Right atrium auricular region (tissue), 2 donors: ENCODE data around the gene NF2. TPM values are rescaled to one million over a fixed set of nuclear protein-coding genes. Genes with fewer than 3 reads are reported as not detected.

ENCODE experiments used
- DNase-seq: peaks from one replicate; pipeline ENCODE4 v3.0.0-alpha.2; 2019; ENCODE audit warnings: low spot score
- H3K27ac ChIP-seq, 2 donors: fragments of 200-600 bp; sonication (generic); 1 replicate in 1 of 2; 2 replicates in 1 of 2; pipeline ENCODE4 v1.5.1; 2016 to 2019
- H3K27me3 ChIP-seq, 2 donors: fragments of 200-600 bp; sonication (generic); one replicate each; pipeline versions ENCODE4 v1.5.1 to v1.6.0; 2017 to 2019
- H3K36me3 ChIP-seq: fragments of 200-600 bp; sonication (generic); one replicate; pipeline ENCODE4 v1.5.1; 2016
- H3K4me1 ChIP-seq, 2 donors: fragments of 200-600 bp; sonication (generic); one replicate each; pipeline versions ENCODE4 v1.5.1 to v1.6.0; 2017 to 2019
- H3K4me3 ChIP-seq, 2 donors: fragments of 200-600 bp; sonication (generic); 1 replicate in 1 of 2; 2 replicates in 1 of 2; pipeline ENCODE4 v1.5.1; 2017 to 2019; ENCODE audit warnings: mild to moderate bottlenecking in 1 of 2, moderate library complexity in 1 of 2
- H3K9me3 ChIP-seq, 2 donors: fragments of 200-600 bp; sonication (generic); one replicate each; pipeline ENCODE4 v1.5.1; 2019
- CTCF ChIP-seq, 2 donors: fragments of 200-600 bp; sonication (generic); IDR thresholded peaks; one replicate each; pipeline ENCODE4 v1.5.1; 2019; ENCODE audit warnings: antibody characterized with exemption in 2 of 2
- total RNA-seq, 2 donors: library from RNA; depleted of rRNA; stranded (reverse); fragments of >200 nt; gene quantifications; one replicate each; pipeline ENCODE4 v1.1.0, GENCODE V29; 2016

NF2 gene
- total RNA-seq, 2 donors from 2014 or later = 45.8 to 52.5 TPM

DNA sequence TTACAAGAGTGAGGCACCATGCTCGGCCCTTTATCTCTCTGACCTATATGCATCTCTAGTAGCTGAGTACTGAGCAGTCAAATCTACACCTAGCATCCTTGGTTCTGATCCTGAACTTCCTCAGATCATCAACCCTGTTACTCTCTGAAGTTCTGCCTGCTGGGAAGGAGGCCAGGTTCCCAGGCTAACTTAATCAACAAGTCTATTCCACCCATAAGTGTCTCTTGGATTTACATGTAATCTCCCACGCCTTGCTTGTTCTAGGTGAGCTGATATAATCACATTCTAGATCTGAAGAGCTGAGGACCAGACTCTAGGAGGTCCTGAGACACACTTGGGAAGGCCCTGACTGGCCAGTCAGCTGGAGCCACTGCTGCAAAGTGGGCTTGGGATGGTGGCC lies 138.5 kb downstream of the NF2 start:
- Histone ChIP-seq H3K27me3 (no peaks in the 10 kb centered on the region), H3K4me1 (no peaks in the 10 kb centered on the region), H3K36me3 (peaks cover 18% of the 10 kb centered on the region), H3K27ac (no peak overlapping the region), H3K4me3 (no peak overlapping the region), H3K9me3 (no peaks in the 10 kb centered on the region)
- DNase-seq = no peak
- TF ChIP-seq CTCF (IDR thresholded peaks at IDR 0.05) = no peak

- Histone ChIP-seq H3K27ac (no peak overlapping the region), H3K36me3 (peaks cover 21% of the 10 kb centered on the region), H3K4me3 (no peak overlapping the region), H3K9me3 (no peaks in the 10 kb centered on the region), H3K4me1 (no peaks in the 10 kb centered on the region), H3K27me3 (no peaks in the 10 kb centered on the region)
- DNase-seq = no peak
- no peak for TF ChIP-seq CTCF (IDR thresholded peaks at IDR 0.05)
Observed at GRCh38 chr22:29742326-29742725, 138.9 kb downstream of the NF2 start.

- no peaks in the 10 kb centered on the region for H3K27me3 ChIP-seq
- peaks cover 22% of the 10 kb centered on the region for H3K36me3 ChIP-seq
- no peak for DNase-seq
- H3K4me1 ChIP-seq = no peaks in the 10 kb centered on the region
- no peak overlapping the region for H3K27ac ChIP-seq
- H3K9me3 ChIP-seq = no peaks in the 10 kb centered on the region
- no peak for TF ChIP-seq CTCF (IDR thresholded peaks at IDR 0.05)
- H3K4me3 ChIP-seq = no peak overlapping the region
Observed at GRCh38 chr22:29744902-29745301, 141.5 kb downstream of the NF2 start.

- no peaks in the 10 kb centered on the region for H3K27me3 ChIP-seq
- TF ChIP-seq CTCF (IDR thresholded peaks at IDR 0.05) = no peak
- H3K36me3 ChIP-seq = peaks cover 19% of the 10 kb centered on the region
- no peak overlapping the region for H3K27ac ChIP-seq
- no peaks in the 10 kb centered on the region for H3K4me1 ChIP-seq
- H3K9me3 ChIP-seq = no peaks in the 10 kb centered on the region
- H3K4me3 ChIP-seq = no peak overlapping the region
- no peak for DNase-seq
Observed at GRCh38 chr22:29747832-29748231, 144.4 kb downstream of the NF2 start.

Other genes starting within 250 kb of the NF2 start
- gene AP1B1, start 215.1 kb upstream of the NF2 start, total RNA-seq = 10 to 100 TPM; 31.4 to 46.2 TPM
- not detected for gene RFPL1, start 165.1 kb upstream of the NF2 start, total RNA-seq
- under 1 TPM; 0.22 to 0.28 TPM for gene NEFH, start 123.4 kb upstream of the NF2 start, total RNA-seq
- gene THOC5, start 49.9 kb upstream of the NF2 start, total RNA-seq = 10 to 100 TPM; 34.9 to 42.7 TPM
- 10 to 100 TPM; 18.9 to 25.3 TPM for gene NIPSNAP1, start 22.5 kb upstream of the NF2 start, total RNA-seq
- not detected for gene CABP7, start 116.4 kb downstream of the NF2 start, total RNA-seq
- gene ZMAT5, start 163.4 kb downstream of the NF2 start, total RNA-seq = 10 to 100 TPM; 17.0 to 22.9 TPM
- 100 to 1,000 TPM; 125 to 137 TPM for gene UQCR10, start 163.7 kb downstream of the NF2 start, total RNA-seq
- gene ASCC2, start 234.6 kb downstream of the NF2 start, total RNA-seq = 10 to 100 TPM; 24.3 to 37.5 TPM